Articular chondrocyte of knee joint (primary cell): ENCODE data around the gene LRRC18. TPM values are rescaled to one million over a fixed set of nuclear protein-coding genes. Genes with fewer than 3 reads are reported as not detected.

Experiments used
- small RNA-seq: library from RNA; depleted of rRNA; stranded (forward); fragments of <200 nt; gene quantifications from one replicate; pipeline ENCODE3, GENCODE V24; 2012
- total RNA-seq: library from RNA; depleted of rRNA; stranded (reverse); fragments of >200 nt; gene quantifications from 2 replicates; pipeline ENCODE4 v1.2.3, GENCODE V29; 2012

Gene LRRC18
- total RNA-seq, result not detected in 2 replicates

DNA sequence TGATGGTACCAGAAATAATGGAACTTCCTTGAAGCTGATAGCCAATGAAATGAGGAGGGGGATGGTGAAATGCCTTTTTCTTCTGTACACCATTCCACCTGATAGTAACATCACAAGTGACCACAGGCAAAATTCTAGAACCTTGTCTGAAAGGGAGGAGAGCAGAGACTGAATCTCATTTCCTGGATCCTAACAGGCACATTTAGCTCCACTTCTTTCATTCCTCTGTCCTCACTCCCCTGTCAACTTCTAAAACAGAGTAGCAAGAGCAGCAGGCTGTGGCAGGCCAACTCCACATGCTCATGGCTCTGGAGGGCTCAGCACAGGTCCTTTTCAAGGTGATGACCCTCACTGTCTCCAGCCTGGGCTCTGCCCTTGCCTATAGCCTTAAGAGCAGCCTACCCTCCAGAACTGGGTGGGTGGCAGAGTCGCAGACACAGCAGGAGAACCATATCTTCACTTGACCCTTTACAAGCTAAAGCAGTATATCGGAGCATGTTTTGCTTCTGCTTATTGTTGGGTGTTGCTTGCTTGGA is at the start of gene LRRC18:
TSS of gene LRRC18 (minus strand) at position 51 of the 536 bp plus-strand sequence. CDS start 25,685 bp downstream, outside the sequence.

Small RNA genes within 50 kb of the gene (small RNA-seq; reads per million reads assigned to genes)
- gene MIR4294, result not detected

Other genes starting within 250 kb of the LRRC18 start
- gene VSTM4, start 175.7 kb upstream of the LRRC18 start, total RNA-seq, result 17.8 and 20.1 TPM in 2 replicates
- gene FAM170B, start 194.2 kb upstream of the LRRC18 start, total RNA-seq, result not detected in 2 replicates
- not detected in 2 replicates for gene TMEM273, start 248.6 kb upstream of the LRRC18 start, total RNA-seq